HepG2 (cell line): ENCODE data around the gene COMMD7. TPM values are rescaled to one million over a fixed set of nuclear protein-coding genes. Genes with fewer than 3 reads are reported as not detected.

Source experiments
- ATAC-seq: fragments of 200-7000 bp; cut with Tn5 transposase; 3 replicates; pipeline ENCODE4 v1.9.1; 2020; ENCODE audit warnings: mild to moderate bottlenecking, moderate library complexity
- BruUV-seq: library from RNA; stranded (reverse); fragments of 400-500 nt; replicated peaks from 2 replicates; lab custom pipeline; 2021; lab: Mats Ljungman, UMichigan
- CTCF ChIA-PET: fragments of 300-600 bp; formaldehyde crosslinking; extraction: SDS; loops from one replicate; lab custom pipeline; 2021; ENCODE audit warnings: low total read pairs, inconsistent platforms, low intra/inter-chr PET ratio; lab: Yijun Ruan, JAX
- POLR2A ChIA-PET: fragments of 350-600 bp; sonication (Branson Sonifier 250); formaldehyde crosslinking; loops from one replicate; lab custom pipeline; 2020; ENCODE audit warnings: antibody characterized with exemption, inconsistent platforms; lab: Yijun Ruan, JAX
- DNase-seq: peaks from one replicate; pipeline ENCODE4 v3.0.0-alpha.2; 2015; ENCODE audit warnings: low spot score
- FAIRE-seq: peaks from 3 replicates; lab custom pipeline; 2011; peaks lifted over from hg19 to GRCh38; lab: Jason Lieb, UNC
- H2AFZ ChIP-seq: one replicate; pipeline ENCODE4 v1.6.1; 2011; ENCODE audit warnings: low read length, inconsistent platforms
- H3K27ac ChIP-seq: fragments of 300-600 bp; 3 replicates; pipeline ENCODE4 v1.8.0; 2011; ENCODE audit warnings: mixed run types, mild to moderate bottlenecking, mixed read lengths, low read length, inconsistent platforms; ENCODE audit not compliant: insufficient read depth; ENCODE audit errors: extremely low read length
- H3K27me3 ChIP-seq, 2 experiments: fragments of 200-600 bp in 1 of 2; 2 replicates in 1 of 2; 3 replicates in 1 of 2; pipeline versions ENCODE4 v1.6.0 to v1.8.0; 2011; ENCODE audit warnings: low read length in 2 of 2, mild to moderate bottlenecking in 2 of 2, moderate library complexity in 2 of 2, inconsistent platforms in 1 of 2; ENCODE audit not compliant: insufficient read depth in 2 of 2, control insufficient read depth in 1 of 2
- H3K36me3 ChIP-seq, 2 experiments: fragments of 200-600 bp in 1 of 2; replicated peaks in 1 of 2; 2 replicates in 1 of 2; 3 replicates in 1 of 2; pipeline versions ENCODE4 v1.5.1 to v1.8.0; 2011; ENCODE audit warnings: low read length in 2 of 2, inconsistent platforms in 1 of 2; ENCODE audit not compliant: insufficient read depth in 2 of 2, control insufficient read depth in 1 of 2
- H3K4me1 ChIP-seq: 2 replicates; pipeline ENCODE4 v1.5.1; 2012; ENCODE audit warnings: low read length, inconsistent platforms; ENCODE audit not compliant: insufficient read depth
- H3K4me2 ChIP-seq: 2 replicates; pipeline ENCODE4 v1.6.0; 2011; ENCODE audit warnings: low read depth, low read length, inconsistent platforms
- H3K4me3 ChIP-seq, 3 experiments: fragments of 200-600 bp in 1 of 3; sonication (generic), shearing (Covaris generic) in 1 of 3; replicated peaks in 1 of 3; 2 replicates each; pipeline ENCODE4 v1.5.1; 2011 to 2016; ENCODE audit warnings: low read length in 3 of 3, inconsistent platforms in 2 of 3, low read depth in 2 of 3, mild to moderate bottlenecking in 2 of 3, control low read depth in 1 of 3, mixed read lengths in 1 of 3; ENCODE audit not compliant: insufficient read depth in 1 of 3
- H3K79me2 ChIP-seq: one replicate; pipeline ENCODE4 v1.6.1; 2011; ENCODE audit warnings: low read length, inconsistent platforms; ENCODE audit not compliant: insufficient read depth
- H3K9ac ChIP-seq: 2 replicates; pipeline ENCODE4 v1.6.0; 2011; ENCODE audit warnings: mild to moderate bottlenecking, low read depth, low read length, inconsistent platforms; ENCODE audit not compliant: insufficient read depth
- H3K9me3 ChIP-seq: 2 replicates; pipeline ENCODE4 v1.5.1; 2012; ENCODE audit warnings: mild to moderate bottlenecking, low read length
- H4K20me1 ChIP-seq: 2 replicates; pipeline ENCODE4 v1.6.0; 2011; ENCODE audit warnings: inconsistent platforms, mild to moderate bottlenecking, low read length, moderate library complexity; ENCODE audit not compliant: insufficient read depth
- ATF4 ChIP-seq, 2 experiments: fragments of 450-650 bp in 1 of 2; sonication (generic) in 1 of 2; formaldehyde crosslinking; IDR thresholded peaks; 2 replicates each; pipeline versions ENCODE4 v1.5.0 to v1.8.0; 2020 to 2022; ENCODE audit warnings: mild to moderate bottlenecking in 1 of 2, missing genetic modification reagents in 1 of 2
- ATF7-NPFF ChIP-seq: sonication (generic); formaldehyde crosslinking; IDR thresholded peaks from 2 replicates; pipeline ENCODE4 v1.8.1; 2023; ENCODE audit warnings: mild to moderate bottlenecking, low read depth, missing genetic modification reagents, moderate library complexity
- CEBPG ChIP-seq: IDR thresholded peaks from 2 replicates; pipeline ENCODE4 v1.6.1; 2016
- CERS6 ChIP-seq: sonication (generic); formaldehyde crosslinking; IDR thresholded peaks from 2 replicates; pipeline ENCODE4 v1.5.0; 2020; ENCODE audit warnings: missing genetic modification reagents
- EEA1 ChIP-seq: sonication (generic); formaldehyde crosslinking; IDR thresholded peaks from 2 replicates; pipeline ENCODE4 v1.5.1; 2020; ENCODE audit warnings: mild to moderate bottlenecking, missing genetic modification reagents, borderline replicate concordance
- FOXP1 ChIP-seq, 2 experiments: fragments of 450-650 bp in 1 of 2; IDR thresholded peaks; 2 replicates each; pipeline ENCODE4 v1.6.1; 2017 to 2018; ENCODE audit warnings: antibody characterized with exemption in 1 of 2
- IRX3 ChIP-seq: sonication (generic); formaldehyde crosslinking; IDR thresholded peaks from 2 replicates; pipeline ENCODE4 v1.8.1; 2023; ENCODE audit warnings: mild to moderate bottlenecking, low read depth, missing genetic modification reagents, borderline replicate concordance
- POGZ ChIP-seq: sonication (generic); formaldehyde crosslinking; IDR thresholded peaks from 2 replicates; pipeline ENCODE4 v1.4.0; 2020; ENCODE audit warnings: mild to moderate bottlenecking, missing genetic modification reagents
- REPIN1 ChIP-seq: sonication (generic); formaldehyde crosslinking; IDR thresholded peaks from 2 replicates; pipeline ENCODE4 v1.8.0; 2022; ENCODE audit warnings: missing genetic modification reagents, low read depth, mild to moderate bottlenecking, borderline replicate concordance
- SYNCRIP ChIP-seq: fragments of 200-400 bp; formaldehyde crosslinking; IDR thresholded peaks from 2 replicates; pipeline ENCODE4 v1.6.1; 2018; ENCODE audit warnings: mild to moderate bottlenecking, low read depth, low read length; ENCODE audit not compliant: insufficient read depth
- ZFYVE20 ChIP-seq: sonication (generic); formaldehyde crosslinking; IDR thresholded peaks from 2 replicates; pipeline ENCODE4 v1.8.0; 2023; ENCODE audit warnings: low read depth, mild to moderate bottlenecking, moderate library complexity, missing genetic modification reagents, borderline replicate concordance
- ZNF253 ChIP-seq: sonication (generic); formaldehyde crosslinking; IDR thresholded peaks from 2 replicates; pipeline ENCODE4 v1.8.0; 2022; ENCODE audit warnings: mild to moderate bottlenecking, missing genetic modification reagents, borderline replicate concordance
- WGBS: methylation state at CpG from one replicate; pipeline ENCODE4 v1.1.6; 2017; ENCODE audit warnings: low lambda C conversion rate; 5-methylcytosine and 5-hydroxymethylcytosine counted together
- in situ Hi-C: cut with HindIII; loops from 2 replicates; pipeline ENCODE4 v1.10.0; 2017; ENCODE audit warnings: low pct_unique_long_range_greater_than_20kb; ENCODE audit not compliant: extremely low pct_ligation_motif_present
- intact Hi-C: fragments of 100-400 bp; cut with micrococcal nuclease; formaldehyde crosslinking; loops from one replicate; pipeline ENCODE4 v1.10.0; 2022; ENCODE audit not compliant: unreplicated experiment
- polyA plus RNA-seq, 8 experiments: library from polyadenylated mRNA; depleted of rRNA in 3 of 8; stranded (reverse) in 7 of 8; unstranded in 1 of 8; fragments of >200 nt; fragmentation: Illumina TruSeq in 4 of 8; extraction: Trizol in 4 of 8; gene quantifications; 2 replicates each; pipeline versions ENCODE4 v1.2.1 to v1.2.3, GENCODE V29; 2011 to 2016; ENCODE audit warnings: low read depth in 4 of 8, missing spikeins in 1 of 8, mixed read lengths in 1 of 8; ENCODE audit not compliant: insufficient read depth in 1 of 8
- total RNA-seq, 5 experiments: library from RNA; depleted of rRNA; stranded (reverse); fragments of >200 nt; fragmentation: Illumina TruSeq; extraction: Trizol; gene quantifications; 2 replicates each; pipeline ENCODE4 v1.2.3, GENCODE V29; 2016; ENCODE audit warnings: low read depth in 1 of 5
- TF ChIP-seq, protein P1 (sequence below): sonication (generic); formaldehyde crosslinking; IDR thresholded peaks from 2 replicates; pipeline ENCODE4 v1.8.1; 2023; ENCODE audit warnings: mild to moderate bottlenecking, missing genetic modification reagents
- TF ChIP-seq, protein P2 (sequence below): sonication (generic); formaldehyde crosslinking; IDR thresholded peaks from 2 replicates; pipeline ENCODE4 v1.4.0; 2020; ENCODE audit warnings: missing genetic modification reagents, borderline replicate concordance

COMMD7 gene
- total and polyA plus RNA-seq, 2 of the 13 experiments (the other 11 are each of a cell fraction or from before 2014, with no cell fraction given) = 42.1 to 53.3 TPM

DNA sequence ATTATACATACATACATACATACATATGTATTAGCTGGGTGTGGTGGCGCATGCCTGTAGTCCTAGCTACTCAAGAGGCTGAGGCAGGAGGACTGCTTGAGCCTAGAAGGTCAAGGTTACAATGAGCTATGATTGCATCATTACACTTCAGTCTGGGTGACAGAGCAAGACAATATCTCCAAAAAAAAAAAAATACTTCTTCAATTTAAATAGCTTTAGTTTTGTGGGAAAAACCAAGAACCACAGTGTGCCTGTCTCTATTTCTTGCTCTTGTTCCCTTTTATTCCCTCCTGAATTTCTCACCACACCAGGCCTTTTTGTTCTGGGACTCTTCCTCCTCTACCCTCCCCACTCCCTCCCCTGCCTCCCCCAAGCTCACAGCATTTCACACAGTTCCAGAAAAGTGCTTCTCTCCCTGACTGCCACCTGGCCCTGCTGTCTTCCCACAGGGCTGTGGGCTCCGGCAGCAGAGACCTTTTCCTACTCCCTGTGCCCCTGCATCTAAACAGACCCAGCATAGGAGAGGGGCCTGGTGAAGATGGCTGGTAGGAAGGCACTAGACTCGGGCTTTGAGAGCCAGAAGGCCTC lies 70.8 kb downstream of the COMMD7 start:
- Histone ChIP-seq H3K4me2 (peak overlapping the region; percentile 83), H3K27me3 (0 out of 5 replicates have a peak, but pooled peaks cover 0 to 3% of the 10 kb centered on the region in 2 experiments), H3K9me3 (no peaks in the 10 kb centered on the region), H3K27ac (peak overlapping the region; percentile 15), H3K36me3 (no peaks in the 10 kb centered on the region), H2AFZ (peak overlapping the region; percentile 33), H3K79me2 (no peaks in the 10 kb centered on the region), H3K9ac (peak overlapping the region; percentile 61), H3K4me3 (peak overlapping the region; percentile 41 to 71 (median 48)), H4K20me1 (no peaks in the 10 kb centered on the region), H3K4me1 (peaks cover 56% of the 10 kb centered on the region)
- in situ Hi-C loops (loop anchor here (5.0 kb wide), 1 partner anchor 105 kb away; no protein-coding TSS in a partner anchor), intact Hi-C loops (loop anchor here (5.0 kb wide), 1 partner anchor 90 kb away; the partner anchor contains the start of gene DNMT3B)
- no TSS peak for BruUV-seq
- CTCF ChIA-PET = interaction anchor here (2.4 to 7.9 kb wide), 2 partner anchors 13 to 105 kb away, joined by 7 to 203 read pairs; no protein-coding TSS in a partner anchor
- WGBS = 36% methylated on average over 3 of the region's 3 CpGs
- FAIRE-seq (no peak), DNase-seq (no peak), ATAC-seq (peak; percentile 54)
- POLR2A ChIA-PET = interaction anchor here (0.7 to 4.6 kb wide), 6 partner anchors 8 to 105 kb away, joined by 3 to 54 read pairs (median 10); no protein-coding TSS in a partner anchor
- TF ChIP-seq POGZ (CRISPR knock-in tag) (no peak), ZNF253 (CRISPR knock-in tag) (0 out of 2 replicates have a peak, but pooled peaks have one; percentile 15), ATF4 (CRISPR knock-in tag; IDR thresholded peaks at IDR 0.05) (peak in 1 of 2 experiments; percentile 76; a peak in 2 of 4 replicates), FOXP1 (IDR thresholded peaks at IDR 0.05) (no peak), FOXP1 (CRISPR knock-in tag; IDR thresholded peaks at IDR 0.05) (no peak), ATF7-NPFF (CRISPR knock-in tag) (0 out of 2 replicates have a peak, but pooled peaks have one; percentile 56), ZFYVE20 (no peak), CEBPG (CRISPR knock-in tag) (peak; percentile 84), REPIN1 (CRISPR knock-in tag) (0 out of 2 replicates have a peak, but pooled peaks have one; percentile 14), CERS6 (no peak), EEA1 (no peak), SYNCRIP (no peak), IRX3 (CRISPR knock-in tag) (no peak)
- TF ChIP-seq, protein P1, sequence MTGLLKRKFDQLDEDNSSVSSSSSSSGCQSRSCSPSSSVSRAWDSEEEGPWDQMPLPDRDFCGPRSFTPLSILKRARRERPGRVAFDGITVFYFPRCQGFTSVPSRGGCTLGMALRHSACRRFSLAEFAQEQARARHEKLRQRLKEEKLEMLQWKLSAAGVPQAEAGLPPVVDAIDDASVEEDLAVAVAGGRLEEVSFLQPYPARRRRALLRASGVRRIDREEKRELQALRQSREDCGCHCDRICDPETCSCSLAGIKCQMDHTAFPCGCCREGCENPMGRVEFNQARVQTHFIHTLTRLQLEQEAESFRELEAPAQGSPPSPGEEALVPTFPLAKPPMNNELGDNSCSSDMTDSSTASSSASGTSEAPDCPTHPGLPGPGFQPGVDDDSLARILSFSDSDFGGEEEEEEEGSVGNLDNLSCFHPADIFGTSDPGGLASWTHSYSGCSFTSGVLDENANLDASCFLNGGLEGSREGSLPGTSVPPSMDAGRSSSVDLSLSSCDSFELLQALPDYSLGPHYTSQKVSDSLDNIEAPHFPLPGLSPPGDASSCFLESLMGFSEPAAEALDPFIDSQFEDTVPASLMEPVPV = no peak
- TF ChIP-seq, protein P2, sequence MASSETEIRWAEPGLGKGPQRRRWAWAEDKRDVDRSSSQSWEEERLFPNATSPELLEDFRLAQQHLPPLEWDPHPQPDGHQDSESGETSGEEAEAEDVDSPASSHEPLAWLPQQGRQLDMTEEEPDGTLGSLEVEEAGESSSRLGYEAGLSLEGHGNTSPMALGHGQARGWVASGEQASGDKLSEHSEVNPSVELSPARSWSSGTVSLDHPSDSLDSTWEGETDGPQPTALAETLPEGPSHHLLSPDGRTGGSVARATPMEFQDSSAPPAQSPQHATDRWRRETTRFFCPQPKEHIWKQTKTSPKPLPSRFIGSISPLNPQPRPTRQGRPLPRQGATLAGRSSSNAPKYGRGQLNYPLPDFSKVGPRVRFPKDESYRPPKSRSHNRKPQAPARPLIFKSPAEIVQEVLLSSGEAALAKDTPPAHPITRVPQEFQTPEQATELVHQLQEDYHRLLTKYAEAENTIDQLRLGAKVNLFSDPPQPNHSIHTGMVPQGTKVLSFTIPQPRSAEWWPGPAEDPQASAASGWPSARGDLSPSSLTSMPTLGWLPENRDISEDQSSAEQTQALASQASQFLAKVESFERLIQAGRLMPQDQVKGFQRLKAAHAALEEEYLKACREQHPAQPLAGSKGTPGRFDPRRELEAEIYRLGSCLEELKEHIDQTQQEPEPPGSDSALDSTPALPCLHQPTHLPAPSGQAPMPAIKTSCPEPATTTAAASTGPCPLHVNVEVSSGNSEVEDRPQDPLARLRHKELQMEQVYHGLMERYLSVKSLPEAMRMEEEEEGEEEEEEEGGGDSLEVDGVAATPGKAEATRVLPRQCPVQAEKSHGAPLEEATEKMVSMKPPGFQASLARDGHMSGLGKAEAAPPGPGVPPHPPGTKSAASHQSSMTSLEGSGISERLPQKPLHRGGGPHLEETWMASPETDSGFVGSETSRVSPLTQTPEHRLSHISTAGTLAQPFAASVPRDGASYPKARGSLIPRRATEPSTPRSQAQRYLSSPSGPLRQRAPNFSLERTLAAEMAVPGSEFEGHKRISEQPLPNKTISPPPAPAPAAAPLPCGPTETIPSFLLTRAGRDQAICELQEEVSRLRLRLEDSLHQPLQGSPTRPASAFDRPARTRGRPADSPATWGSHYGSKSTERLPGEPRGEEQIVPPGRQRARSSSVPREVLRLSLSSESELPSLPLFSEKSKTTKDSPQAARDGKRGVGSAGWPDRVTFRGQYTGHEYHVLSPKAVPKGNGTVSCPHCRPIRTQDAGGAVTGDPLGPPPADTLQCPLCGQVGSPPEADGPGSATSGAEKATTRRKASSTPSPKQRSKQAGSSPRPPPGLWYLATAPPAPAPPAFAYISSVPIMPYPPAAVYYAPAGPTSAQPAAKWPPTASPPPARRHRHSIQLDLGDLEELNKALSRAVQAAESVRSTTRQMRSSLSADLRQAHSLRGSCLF (CRISPR knock-in tag) = no peak
